IPS-NIHi7 (cell line): ENCODE results near the gene FERMT3.
A peak's percentile ranks its signal among the peaks of the same experiment; 100 is the strongest.

Experiments
- DNase-seq: peaks from one replicate; pipeline ENCODE4 v3.0.0; 2012; ENCODE audit warnings: mixed read lengths; ENCODE audit errors: extremely low spot score

Gene FERMT3

DNA sequence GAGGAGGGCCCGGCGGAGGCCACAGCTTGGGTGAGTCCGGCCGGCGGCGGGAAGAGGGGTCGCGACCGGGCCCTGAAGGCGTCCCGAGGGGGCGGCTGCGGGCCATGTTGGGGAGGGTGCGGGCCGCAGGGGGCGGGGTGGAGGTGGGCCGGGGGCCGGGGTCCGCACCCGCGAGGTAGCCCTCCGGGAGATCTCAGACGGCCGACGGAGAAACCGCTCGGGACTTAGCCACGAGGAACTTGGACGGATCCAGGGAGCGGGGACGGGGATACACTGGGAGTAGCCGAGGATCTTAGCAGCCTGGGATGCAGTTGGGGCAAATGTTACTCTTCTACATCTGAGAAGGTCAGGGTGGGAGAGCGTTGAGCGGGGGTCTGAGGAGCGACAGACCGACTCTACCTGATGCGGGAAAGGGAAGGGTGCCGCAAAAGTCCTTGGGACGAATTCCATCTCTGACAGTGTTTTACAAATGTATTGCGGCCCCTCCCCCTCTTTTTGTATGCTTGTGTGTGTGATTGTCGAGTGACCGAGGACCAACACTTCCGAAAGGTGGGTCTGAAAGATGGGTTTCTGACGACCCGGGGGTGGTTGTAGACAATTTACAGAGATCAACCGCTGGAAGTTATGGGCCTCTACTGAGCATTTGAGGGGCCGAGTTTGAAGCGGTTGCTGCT, 19.9 kb upstream of the FERMT3 start:
- no peak for DNase-seq

DNA sequence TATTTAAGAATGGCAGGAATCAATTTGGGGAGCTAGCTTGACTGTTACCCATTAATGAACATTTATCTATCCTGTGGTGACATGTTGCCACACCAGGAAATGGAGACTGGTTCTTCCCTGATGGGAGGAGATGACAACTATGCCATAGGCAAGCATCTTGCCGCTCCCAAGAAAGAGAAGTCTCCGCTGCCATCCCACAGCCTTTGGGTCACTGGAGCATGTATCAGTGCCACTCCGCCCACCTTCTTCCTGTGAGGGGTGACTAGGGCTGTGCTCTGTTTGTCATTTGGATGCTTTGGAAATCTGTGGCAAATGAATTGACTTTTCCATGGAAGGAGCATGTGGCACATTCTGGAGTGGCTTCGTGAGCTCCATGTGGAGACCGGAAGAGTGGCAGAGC, 14.1 kb upstream of the FERMT3 start:
- DNase-seq = no peak

GRCh38 chr11:64196626-64197025, 9.9 kb upstream of the FERMT3 start:
- no peak for DNase-seq

- no peak for DNase-seq
Measured at GRCh38 chr11:64198511-64198910, 8.0 kb upstream of the FERMT3 start.

- DNase-seq = no peak
Measured at GRCh38 chr11:64201543-64201942, 5.0 kb upstream of the FERMT3 start.

GRCh38 chr11:64202992-64203391, 3.5 kb upstream of the FERMT3 start:
- no peak for DNase-seq

DNA sequence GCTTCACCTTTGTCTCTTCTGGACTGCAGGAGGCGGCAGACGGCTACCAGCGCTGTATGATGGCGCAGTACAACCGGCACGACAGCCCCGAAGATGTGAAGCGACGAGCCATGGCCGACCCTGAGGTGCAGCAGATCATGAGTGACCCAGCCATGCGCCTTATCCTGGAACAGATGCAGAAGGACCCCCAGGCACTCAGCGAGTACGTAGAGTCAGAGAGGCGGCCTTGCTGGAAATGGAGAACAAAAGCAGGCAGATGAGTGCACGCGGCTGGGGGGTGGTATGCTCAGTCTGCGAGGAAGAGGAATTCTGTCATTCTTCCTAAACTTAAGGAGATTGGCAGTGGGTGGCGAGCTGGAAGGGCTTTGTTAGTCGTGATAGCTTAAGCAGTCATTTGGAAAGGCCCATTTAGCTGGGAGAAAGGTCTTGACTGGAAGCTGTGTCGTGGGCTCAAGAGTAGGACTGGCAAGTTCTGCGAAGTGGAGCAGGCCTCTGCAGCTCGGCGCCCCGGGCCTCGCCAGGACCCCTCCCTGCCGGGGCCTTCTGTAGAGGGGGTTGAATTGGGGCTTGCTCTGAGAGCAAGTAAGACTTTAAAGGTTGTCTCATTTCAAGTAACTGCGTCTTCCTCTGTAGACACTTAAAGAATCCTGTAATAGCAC, 3.0 kb upstream of the FERMT3 start:
- no peak for DNase-seq

DNA sequence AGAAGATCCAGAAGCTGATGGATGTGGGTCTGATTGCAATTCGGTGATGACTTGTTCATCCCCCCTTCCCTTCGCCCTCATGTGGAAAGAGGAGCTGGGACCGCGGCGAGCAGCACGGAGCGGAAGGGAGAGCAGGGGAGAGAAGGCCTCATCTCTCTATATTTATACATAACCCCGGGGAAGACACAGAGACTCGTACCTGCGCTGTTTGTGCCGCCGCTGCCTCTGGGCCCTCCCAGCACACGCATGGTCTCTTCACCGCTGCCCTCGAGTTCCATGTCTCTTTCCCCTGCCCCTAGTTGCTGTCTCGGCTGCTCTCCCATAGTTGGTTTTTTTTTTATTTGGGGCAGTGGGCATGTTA, 2.5 kb upstream of the FERMT3 start:
- no peak for DNase-seq

GRCh38 chr11:64204464-64204989, 2.0 kb upstream of the FERMT3 start:
- peak; percentile 91 for DNase-seq

- DNase-seq = no peak
Measured at GRCh38 chr11:64207256-64208085, 950 bp downstream of the FERMT3 start.

GRCh38 chr11:64208086-64208795, 1.7 kb downstream of the FERMT3 start:
- no peak for DNase-seq

DNA sequence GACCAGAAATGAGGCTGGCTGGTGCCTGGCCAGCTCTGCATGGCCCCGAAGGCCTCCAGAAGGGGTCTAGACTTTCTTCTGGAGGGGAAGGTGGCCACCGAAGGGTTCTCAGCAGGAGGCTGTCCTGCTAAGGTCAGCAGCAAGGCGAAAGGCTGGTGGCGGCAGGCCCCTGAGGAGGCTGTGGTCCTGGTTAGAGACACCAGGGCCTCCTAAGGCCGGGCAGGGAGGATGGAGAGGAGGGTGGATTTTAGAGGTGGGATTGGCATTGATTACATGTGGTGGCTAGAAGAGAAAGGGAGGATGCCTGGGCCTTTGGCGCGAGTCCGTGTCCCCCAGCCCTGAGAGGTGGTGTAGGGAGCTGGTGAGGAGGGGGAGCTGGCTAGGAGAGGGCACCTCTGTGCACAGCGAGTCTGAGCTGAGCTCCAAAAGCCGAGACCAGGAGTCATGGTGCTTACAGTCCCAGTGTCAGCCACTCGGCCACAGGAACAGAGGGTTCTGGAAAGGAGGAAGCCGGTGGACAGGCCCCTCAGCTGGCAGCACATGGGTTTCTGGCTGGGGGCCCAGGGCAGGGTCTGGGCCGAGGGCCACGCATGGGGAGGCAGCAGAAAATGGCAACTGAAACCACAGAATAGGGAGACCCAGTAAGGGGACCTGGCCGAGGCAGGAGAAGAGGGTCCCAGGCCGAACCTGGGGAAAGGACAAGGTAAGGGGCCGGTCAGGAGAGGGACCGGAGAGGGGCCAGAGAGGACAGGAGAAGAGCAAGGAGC, 2.5 kb downstream of the FERMT3 start:
- DNase-seq = no peak

GRCh38 chr11:64209563-64209843, 3.0 kb downstream of the FERMT3 start:
- DNase-seq = no peak

- no peak for DNase-seq
Measured at GRCh38 chr11:64210301-64211020, 3.9 kb downstream of the FERMT3 start.

GRCh38 chr11:64211181-64211872, 4.8 kb downstream of the FERMT3 start:
- DNase-seq = no peak

DNA sequence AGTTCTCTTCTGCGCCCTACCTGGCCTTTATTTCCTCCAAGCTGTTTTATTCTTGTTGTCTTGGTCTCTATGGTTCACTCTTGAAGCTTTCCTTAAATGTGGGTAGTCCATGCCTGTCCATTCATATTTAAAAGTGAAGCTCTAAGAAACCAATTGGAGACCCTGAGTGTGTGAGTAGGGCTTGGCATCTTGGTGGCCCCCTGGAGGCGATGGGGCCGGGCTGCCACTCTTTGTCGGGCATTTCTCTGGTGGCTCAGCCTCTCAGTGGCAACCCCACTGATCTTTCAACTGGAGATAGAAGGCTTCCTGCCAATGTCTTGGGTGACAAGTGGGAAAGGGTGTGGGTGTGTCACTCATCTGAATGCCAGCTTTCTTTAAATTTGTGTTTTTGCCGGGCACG, 10.4 kb downstream of the FERMT3 start:
- DNase-seq = no peak

DNA sequence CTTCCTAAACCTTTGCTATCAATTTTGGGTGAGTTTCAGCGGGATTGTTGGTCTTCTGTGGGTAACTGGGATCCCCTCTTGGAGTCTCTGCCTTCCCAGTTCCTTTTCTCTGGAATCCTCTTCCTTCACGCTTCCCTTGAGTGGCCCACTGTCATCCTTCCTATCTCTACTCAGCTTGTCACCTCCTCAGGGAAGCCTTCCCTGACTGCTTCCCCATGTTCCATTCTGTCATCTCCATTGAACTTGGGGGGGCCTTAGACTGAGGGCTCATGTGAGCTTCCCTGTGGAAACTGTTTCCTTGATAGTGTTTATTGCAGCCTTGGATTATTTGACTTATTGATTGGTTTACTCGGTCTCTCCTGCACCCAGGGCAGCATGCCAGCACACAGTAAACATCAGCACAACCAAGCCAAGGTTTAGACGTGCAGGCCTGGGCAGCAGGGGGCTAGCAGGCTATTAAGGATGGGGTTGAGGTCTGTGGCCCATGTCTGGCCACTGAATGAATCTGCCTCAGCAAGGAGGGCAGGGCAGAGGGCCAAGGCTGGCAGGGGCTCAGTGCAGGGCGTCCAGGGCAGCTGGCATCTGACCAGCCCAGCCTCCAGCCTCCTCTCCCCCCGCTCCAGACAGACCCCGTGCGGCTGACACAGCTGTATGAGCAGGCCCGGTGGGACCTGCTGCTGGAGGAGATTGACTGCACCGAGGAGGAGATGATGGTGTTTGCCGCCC, 12.3 kb downstream of the FERMT3 start:
- no peak for DNase-seq

GRCh38 chr11:64219354-64219684, 12.8 kb downstream of the FERMT3 start:
- no peak for DNase-seq

DNA sequence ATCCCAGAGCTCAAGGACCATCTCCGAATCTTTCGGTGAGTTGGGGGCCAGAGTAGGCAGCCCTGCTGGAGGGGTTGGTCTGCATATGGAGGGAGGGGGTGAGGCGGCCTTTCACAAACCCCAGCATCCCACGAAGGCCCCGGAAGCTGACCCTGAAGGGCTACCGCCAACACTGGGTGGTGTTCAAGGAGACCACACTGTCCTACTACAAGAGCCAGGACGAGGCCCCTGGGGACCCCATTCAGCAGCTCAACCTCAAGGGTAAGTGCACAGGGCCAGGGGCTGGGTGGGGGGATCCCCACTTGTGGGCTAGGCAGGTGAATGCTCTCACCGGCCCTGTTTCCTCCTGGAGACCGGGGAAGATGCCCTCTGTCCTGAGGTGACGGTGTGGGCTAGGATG, 13.2 kb downstream of the FERMT3 start:
- no peak for DNase-seq

DNA sequence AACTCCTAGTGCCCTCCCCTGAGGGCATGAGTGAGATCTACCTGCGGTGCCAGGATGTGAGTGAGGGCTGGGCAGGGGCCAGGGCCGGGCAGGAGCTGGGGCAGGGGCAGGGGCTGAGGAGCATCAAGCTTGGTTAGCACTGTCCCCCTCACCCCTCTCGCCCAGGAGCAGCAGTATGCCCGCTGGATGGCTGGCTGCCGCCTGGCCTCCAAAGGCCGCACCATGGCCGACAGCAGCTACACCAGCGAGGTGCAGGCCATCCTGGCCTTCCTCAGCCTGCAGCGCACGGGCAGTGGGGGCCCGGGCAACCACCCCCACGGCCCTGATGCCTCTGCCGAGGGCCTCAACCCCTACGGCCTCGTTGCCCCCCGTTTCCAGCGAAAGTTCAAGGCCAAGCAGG, 13.8 kb downstream of the FERMT3 start:
- no peak for DNase-seq
